ENCODE results near the gene SLC22A31. TPM values are rescaled to one million over a fixed set of nuclear protein-coding genes. Genes with fewer than 3 reads are reported as not detected.
"Not testable (repeated sequence)": the region's sequence is repeated elsewhere in the genome, so short reads cannot be mapped to it uniquely, and the experiment has no call there.

SLC22A31 gene
- total RNA-seq, 1 donor from 2014 or later, result not detected

- no peak for FAIRE-seq
These were observed 4.7 kb downstream of the SLC22A31 start for GRCh38 chr16:89195521-89196171.

GRCh38 chr16:89194340-89195311 lies 5.7 kb downstream of the SLC22A31 start:
- no peak for FAIRE-seq
- DNase-seq (ENCODE audit: low spot score in 2 of 2), result no peak

More at GRCh38 chr16:89195521-89196171, 4.7 kb downstream of the SLC22A31 start:
- no peak for DNase-seq (ENCODE audit: low spot score in 2 of 2)

- DNase-seq (ENCODE audit: low spot score in 2 of 2), result no peak
- no peak for FAIRE-seq
These were observed 6.6 kb downstream of the SLC22A31 start for GRCh38 chr16:89193576-89194293.

GRCh38 chr16:89192956-89193575 lies 7.3 kb downstream of the SLC22A31 start:
- DNase-seq (ENCODE audit: low spot score in 2 of 2) (no peak), FAIRE-seq (no peak)

- FAIRE-seq; DNase-seq (ENCODE audit: low spot score in 2 of 2): not testable (repeated sequence)
These were observed 8.0 kb downstream of the SLC22A31 start for GRCh38 chr16:89192186-89192955.

DNA sequence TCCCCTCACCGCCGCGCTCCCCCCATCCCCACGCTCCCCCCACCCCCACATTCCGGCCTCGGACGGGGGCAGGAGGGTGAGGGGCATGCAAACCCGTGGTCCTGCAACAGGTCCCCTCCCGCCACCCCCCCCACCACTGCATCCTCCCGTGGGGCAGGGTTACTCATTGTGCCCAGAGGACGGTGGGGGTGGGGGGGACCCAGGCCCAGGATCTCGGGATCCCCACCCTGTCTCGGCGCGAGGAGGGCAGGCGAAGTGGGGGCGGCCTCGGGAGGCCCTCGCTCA lies 8.5 kb downstream of the SLC22A31 start:
- DNase-seq (ENCODE audit: low spot score in 2 of 2) (no peak), FAIRE-seq (no peak)

DNA sequence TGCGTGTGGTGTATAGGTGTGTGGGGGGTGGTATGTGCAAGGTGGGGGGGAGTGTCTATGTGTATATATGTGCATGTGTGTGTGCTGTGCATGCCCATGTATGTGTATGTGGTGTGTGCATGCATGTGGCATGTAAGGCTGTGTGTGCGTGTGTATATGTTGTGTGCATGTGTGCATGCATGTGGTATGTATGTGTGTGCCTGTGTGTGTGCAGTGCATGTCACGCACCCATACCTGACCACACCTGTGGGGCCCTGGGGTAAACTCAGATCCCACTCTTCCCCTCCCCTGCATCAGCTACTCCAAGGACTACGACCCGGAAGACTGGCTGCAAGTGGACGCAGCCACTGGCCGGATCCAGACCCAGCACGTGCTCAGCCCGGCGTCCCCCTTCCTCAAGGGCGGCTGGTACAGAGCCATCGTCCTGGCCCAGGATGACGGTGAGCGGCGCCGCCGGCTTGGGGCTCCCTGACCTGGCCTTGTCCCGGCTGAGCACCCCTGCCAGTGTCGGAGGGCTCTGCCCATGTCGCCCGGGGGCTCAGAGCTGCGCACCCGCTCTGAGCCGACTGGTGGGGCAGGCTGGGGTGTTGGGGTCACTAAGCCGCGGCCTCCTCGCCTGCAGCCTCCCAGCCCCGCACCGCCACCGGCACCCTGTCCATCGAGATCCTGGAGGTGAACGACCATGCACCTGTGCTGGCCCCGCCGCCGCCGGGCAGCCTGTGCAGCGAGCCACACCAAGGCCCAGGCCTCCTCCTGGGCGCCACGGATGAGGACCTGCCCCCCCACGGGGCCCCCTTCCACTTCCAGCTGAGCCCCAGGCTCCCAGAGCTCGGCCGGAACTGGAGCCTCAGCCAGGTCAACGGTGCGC lies 9.1 kb downstream of the SLC22A31 start:
- FAIRE-seq (no peak), DNase-seq (ENCODE audit: low spot score in 2 of 2) (no peak)

DNA sequence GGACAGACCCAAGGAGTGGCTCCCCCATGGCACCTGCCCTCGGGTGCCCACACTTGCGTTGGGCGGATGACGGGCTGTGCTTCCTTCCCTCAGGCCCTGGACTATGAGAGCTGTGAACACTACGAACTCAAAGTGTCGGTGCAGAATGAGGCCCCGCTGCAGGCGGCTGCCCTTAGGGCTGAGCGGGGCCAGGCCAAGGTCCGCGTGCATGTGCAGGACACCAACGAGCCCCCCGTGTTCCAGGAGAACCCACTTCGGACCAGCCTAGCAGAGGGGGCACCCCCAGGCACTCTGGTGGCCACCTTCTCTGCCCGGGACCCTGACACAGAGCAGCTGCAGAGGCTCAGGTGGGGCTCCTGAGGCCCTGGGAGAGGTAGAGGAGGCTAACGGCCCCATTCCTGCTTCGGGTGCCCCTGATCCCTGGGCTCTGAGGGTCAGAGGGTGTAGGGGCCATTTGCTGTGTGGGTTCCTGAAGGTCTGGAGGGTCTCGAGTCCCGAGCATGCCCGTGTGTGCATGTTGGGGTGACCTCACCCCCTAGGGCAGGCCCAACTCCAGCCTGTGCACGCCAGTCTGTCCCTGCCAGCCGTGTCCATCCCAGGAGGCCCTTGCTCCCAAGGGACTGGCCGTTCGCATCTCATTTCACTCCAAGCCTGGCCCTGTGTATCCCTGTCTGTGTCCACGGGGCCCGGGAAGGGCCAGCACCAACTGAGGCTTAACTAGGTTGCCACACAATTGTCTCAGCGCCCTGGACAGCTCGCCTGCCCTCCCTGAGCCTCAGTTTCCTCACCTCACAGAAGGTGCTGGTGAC lies 10.0 kb downstream of the SLC22A31 start:
- DNase-seq (ENCODE audit: low spot score in 2 of 2), result no peak
- no peak for FAIRE-seq

DNA sequence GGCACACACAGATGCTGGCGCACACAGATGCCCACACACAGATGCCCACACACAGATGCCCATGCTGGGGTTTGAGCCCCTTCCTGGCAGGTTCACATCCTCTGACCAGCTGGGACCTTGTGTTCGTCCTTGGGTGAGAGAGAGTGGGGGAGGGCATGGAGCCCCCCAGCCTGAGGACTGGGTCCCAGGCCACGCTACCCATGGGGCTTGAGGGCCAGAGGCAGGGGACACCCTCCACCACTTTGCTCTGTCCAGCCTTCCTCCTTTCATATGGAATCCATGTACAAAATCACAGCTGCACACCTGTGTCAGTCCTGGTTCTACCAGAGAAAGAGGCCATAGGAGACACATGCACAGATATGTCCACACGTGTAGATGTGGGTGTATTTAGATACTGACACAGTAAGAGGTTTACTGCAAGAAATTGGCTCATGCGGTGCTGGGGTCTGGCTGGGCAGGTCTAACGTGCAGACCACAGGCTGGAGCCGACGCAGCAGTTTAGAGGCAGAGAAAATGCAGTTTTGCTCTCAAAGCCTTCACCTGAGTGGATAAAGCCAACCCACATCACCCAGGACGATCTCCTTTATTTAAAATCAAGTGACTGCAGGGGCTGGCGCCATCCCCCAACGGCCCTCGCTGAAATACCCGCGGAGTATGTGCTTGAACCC lies 10.8 kb downstream of the SLC22A31 start:
- FAIRE-seq, result no peak
- no peak for DNase-seq (ENCODE audit: low spot score in 2 of 2)

DNA sequence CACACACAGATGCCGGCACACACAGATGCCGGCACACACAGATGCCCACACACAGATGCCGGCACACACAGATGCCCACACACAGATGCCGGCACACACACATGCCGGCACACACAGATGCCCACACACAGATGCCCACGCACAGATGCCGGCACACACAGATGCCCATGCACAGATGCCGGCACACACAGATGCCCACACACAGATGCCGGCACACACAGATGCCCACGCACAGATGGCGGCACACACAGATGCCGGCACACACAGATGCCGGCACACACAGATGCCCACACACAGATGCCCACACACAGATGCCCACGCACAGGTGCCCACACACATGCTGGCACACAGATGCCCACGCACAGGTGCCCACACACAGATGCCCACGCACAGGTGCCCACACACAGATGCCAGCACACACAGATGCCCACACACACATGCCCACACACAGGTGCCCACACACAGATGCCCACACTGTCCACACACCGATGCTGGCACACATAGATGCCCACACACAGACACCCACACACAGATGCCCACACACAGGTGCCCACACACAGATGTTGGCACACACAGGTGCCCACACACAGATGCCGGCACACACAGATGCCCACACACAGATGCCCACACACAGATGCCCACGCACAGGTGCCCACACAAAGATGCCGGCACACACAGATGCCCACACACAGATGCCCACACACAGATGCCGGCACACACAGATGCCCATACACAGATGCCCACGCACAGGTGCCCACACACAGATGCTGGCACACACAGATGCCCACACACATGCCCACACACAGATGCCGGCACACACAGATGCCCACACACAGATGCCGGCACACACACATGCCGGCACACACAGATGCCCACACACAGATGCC lies 11.6 kb downstream of the SLC22A31 start:
- DNase-seq (ENCODE audit: low spot score in 2 of 2); FAIRE-seq: not testable (repeated sequence)

DNA sequence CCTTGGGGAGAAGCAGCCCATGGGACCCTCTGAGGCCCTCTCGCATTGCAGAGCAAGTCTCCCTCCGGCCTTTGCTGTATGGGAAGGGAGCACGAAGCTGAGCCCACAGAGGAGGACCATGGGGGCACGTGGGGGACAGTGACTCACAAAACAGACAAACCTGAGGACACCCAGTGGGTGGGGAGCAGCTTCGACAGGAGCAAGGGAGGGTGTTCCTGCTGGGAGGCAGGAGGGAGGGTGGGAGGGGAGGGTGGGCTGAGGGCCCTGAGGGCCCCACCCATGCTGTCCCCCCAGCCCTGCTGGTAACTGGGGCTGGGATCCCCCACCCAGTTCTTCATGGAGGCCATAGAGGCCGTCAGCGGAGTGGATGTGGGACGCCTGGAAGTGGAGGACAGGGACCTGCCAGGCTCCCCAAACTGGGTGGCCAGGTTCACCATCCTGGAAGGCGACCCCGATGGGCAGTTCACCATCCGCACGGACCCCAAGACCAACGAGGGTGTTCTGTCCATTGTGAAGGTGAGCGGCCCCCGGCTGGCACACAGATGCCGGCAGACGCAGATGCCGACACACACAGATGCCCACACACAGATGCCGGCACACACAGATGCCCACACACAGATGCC lies 12.5 kb downstream of the SLC22A31 start:
- FAIRE-seq, result no peak
- DNase-seq (ENCODE audit: low spot score in 2 of 2), result no peak

DNA sequence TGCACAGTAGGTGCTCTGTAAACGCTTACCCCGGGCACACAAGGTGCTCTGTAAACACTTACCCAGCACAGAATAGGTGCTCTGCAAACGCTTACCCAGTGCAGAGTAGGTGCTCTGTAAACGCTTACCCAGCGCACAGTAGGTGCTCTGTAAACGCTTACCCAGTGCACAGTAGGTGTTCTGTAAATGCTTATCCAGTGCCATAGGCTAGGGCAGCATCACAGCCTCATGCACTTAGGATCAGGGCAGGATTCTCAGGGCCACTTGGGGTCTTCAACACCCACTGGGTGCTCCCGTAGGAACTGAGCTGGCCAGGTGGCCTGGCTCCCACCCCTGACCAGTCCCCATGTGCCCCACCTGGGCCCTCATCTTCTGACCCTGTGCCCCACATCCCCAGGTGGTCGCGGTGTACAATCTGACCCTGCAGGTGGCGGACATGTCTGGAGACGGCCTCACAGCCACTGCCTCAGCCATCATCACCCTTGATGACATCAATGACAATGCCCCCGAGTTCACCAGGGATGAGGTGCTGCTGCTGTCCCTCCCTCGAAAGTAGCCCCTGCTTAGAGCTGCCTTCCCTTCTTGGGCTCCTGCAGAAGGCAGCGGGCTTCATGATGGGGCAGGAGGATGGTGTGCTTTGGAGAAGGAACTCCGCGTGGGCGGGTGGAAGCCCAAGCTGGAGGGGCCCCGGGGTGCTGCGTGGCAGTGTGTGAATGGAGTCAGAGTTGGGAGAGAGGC lies 13.1 kb downstream of the SLC22A31 start:
- no peak for FAIRE-seq
- DNase-seq (ENCODE audit: low spot score in 2 of 2), result no peak

GRCh38 chr16:89186593-89187031 lies 13.7 kb downstream of the SLC22A31 start:
- DNase-seq (ENCODE audit: low spot score in 2 of 2); FAIRE-seq: not testable (repeated sequence)

DNA sequence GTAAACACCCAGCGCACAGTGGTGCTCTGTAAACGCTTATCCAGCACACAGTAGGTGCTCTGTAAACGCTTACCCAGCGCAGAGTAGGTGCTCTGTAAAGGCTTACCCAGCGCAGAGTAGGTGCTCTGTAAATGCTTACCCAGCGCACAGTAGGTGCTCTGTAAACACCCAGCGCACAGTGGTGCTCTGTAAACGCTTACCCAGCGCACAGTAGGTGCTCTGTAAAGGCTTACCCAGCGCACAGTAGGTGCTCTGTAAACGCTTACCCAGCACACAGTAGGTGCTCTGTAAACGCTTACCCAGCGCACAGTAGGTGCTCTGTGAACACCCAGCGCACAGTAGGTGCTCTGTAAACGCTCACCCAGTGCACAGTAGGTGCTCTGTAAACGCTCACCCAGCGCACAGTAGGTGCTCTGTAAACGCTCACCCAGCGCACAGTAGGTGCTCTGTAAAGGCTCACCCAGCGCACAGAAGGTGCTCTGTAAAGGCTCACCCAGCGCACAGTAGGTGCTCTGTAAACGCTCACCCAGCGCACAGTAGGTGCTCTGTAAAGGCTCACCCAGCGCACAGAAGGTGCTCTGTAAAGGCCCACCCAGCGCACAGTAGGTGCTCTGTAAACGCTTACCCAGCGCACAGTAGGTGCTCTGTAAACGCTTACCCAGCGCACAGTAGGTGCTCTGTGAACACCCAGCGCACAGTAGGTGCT lies 14.3 kb downstream of the SLC22A31 start:
- FAIRE-seq; DNase-seq (ENCODE audit: low spot score in 2 of 2): not testable (repeated sequence)
